ENCODE results near the gene SPOP.
"Not testable (repeated sequence)": the region's sequence is repeated elsewhere in the genome, so short reads cannot be mapped to it uniquely, and the experiment has no call there.

The SPOP gene

DNA sequence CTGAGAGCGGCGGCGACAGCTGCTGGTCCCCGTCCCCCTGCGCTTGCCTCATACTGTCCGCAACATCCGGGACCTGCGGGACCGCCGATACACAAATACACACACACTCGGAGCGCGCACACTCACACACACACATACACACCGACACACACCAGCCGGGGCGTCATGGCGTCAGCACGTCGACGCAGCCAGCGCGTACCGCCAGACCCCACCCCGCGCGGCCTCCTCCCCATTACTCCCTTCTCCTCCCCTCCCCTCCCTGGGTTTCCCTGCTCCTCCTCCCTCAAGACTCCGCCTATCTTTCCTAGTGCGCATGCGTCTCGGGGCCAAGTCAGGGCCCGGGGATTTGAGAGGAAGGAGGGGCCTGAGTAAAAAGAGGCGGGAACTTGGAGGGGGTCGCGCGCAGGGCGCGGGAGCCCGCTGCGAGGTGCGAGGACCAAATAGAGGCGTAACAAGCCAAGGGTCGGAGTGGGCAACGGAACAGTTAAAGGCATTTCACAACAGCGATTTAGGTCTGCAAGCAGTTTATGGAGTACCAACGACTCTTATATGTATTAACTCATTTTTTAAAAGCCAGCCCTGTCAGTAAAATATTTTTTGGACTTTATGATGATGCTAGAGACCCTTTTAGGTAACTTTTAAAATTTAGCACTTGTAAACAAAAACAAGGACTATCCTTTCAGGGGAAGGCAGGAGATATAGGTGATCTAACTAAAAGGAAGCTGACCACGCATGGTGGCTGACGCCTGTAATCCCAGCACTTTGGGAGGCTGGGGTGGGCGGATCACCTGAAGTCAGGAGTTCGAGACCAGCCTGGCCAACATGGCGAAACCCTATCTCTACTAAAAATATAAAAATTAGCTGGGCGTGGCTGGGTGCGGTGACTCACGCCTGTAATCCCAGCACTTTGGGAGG is at the start of gene SPOP:
TSS of gene SPOP (minus strand) at position 165 of the 915 bp plus-strand sequence. CDS start 55,287 bp downstream, outside the sequence.
- DNase-seq (ENCODE audit: low read depth, low spot score) = peak; percentile 97

DNA sequence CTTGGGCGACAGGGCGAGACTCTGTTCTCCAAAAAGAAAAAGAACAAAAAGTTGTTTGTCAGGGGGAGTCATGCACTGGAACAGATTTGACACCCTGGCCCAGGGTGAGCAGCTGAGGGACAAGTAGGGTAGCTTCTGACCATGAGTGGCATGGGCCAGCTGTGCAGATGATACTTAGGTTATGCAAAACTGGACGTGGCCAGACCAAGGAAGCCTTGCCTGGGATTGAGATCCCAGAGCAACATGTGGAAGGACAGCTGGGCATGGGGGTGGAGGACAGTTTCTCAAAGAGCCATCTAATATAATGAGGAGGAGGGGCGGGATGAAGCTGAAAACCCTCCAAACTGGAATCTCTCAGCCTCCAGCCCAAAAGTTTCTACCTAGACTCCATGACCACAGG is 49.5 kb upstream of the SPOP start:
- no peak for DNase-seq (ENCODE audit: low read depth, low spot score)

DNA sequence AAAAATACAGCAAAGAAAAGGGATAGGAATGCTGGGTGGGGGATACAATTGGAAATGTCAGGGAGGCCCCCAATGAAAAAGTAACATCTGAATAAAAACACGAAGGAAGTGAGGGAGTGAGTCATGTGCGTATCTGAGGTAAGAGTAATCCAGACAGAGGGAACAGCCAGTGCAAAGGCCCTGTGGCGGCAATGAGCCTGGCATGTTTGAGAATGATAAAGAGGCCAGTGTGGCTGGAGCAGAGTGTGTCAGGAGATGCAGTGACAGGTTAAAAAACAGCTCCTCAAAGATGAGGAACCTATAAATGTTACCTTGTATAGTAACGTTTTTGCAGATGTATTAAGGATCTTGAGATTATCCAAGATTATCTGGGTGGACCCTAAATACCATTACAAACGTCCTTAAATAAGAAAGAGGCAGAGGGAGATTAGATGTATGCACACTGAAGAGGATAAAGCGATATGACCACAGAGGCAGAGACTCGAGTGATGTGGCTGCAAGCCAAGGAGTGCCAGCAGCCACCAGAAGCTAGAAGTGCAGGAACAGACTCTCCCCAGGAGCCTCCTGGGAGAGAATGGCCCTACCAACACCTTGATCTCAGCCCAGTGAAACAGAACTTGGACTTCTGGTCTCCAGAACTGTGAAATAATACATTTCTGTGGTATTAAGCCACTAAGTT is 47.7 kb upstream of the SPOP start:
- no peak for DNase-seq (ENCODE audit: low read depth, low spot score)

DNA sequence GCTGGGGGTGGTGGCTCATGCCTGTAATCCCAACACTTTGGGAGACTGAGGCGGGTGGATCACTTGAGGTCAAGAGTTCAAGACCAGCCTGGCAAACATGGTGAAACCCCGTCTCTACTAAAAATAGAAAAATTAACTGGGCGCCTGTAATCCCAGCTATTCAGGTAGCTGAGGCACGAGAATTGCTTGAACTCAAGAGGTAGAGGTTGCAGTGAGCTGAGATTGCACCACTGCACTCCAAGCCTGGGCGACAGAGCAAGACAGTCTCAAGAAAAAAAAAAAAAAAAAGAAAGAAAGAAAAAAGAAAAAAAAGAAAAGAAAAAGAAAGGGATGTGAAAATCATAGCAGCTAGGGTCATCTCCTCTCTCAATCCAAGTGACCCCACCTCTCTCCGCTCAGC is 46.7 kb upstream of the SPOP start:
- DNase-seq (ENCODE audit: low read depth, low spot score) = not testable (repeated sequence)

DNA sequence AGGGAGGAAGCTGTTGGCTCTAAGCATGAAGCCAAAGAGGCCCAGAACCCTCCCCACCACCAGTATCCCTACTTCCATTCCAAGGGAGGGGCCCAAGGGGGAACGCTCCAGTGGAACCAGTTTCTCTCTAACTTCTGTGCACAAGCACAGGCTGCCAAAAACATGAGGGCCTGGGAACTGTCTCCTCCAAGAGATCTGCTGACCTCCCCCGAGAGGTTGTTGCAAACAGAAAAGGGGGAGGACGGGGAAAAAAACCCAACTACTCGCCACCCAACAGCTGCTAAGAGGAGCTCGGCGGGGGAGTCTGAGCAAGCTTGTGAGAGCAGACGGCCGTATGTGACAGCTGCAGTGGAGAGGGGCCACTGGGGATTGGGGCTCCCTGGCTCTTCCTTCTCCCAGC is 45.5 kb upstream of the SPOP start:
- DNase-seq (ENCODE audit: low read depth, low spot score) = no peak

DNA sequence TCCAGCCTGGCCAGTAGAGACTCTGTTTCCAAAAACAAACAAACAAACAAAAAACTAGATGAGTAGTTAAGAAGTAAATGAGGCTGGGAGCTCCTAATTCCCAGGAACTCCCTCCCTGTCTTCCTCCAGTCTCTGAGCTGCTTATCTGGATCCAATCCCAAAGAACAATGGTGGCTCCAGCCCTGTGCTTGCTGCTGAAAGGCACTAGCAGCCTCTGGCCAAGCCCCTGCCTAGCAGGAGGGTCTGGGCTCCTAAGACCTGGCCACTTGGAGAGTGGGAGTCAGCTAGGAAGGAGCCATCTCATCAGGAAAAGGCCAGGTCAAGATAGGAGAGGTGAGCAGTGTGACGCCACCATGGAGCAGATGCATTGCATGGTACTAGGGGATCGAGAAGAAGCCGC is 44.2 kb upstream of the SPOP start:
- no peak for DNase-seq (ENCODE audit: low read depth, low spot score)

DNA sequence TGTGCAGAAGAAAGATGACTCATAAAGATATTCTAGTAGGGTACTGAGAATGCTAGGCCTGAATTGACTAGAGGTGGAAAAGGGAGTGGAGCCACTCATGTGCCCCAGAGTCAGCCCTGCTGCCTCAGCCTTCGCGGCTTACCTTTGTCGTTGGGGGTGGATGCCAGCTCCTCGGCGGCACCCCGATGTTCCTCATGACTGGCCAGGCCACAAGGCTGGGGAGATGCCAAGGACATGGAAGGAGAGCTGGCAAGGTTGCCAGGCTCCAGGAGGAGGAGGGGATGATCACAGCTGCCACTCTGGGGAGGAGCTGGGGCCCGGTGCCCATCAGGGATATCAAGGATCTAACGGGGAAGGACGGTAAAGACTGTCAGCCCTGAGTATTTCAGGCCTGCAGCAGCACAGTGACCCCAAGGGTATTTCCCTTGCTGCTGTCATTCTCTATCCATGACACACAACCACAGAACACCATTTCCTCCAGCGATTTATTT is 39.5 kb upstream of the SPOP start:
- DNase-seq (ENCODE audit: low read depth, low spot score) = no peak

DNA sequence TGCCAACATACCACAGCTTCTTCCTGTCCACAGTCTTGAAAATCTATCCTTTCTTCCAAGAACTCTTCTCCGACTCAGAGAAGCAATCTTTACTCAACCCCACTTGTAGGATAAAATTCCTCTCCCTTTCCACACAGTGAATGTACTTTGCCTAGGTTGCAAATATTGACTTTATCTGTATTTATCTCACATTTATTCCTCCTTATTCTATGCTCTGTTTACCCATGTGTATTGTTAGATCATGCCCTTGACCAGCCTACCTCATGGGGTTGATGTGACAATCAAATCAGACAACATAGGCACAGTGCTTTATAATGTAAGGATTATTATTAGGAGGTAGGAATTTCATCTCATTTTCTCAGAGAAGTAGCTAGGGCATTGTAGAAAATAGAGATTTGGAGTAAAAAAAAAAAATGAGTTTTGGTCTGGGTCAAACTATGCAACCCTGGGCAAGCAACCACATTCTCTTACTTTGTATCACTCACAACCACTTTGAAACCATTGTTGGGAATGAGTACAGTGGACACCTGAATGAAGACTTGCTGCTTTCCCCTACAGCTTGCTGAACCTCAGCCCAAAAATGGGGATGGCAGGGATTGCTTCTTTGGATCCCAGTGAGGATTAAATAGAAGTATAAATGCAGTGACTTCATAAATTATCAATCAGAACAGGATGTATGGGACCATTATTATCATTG is 38.9 kb upstream of the SPOP start:
- DNase-seq (ENCODE audit: low read depth, low spot score) = no peak

DNA sequence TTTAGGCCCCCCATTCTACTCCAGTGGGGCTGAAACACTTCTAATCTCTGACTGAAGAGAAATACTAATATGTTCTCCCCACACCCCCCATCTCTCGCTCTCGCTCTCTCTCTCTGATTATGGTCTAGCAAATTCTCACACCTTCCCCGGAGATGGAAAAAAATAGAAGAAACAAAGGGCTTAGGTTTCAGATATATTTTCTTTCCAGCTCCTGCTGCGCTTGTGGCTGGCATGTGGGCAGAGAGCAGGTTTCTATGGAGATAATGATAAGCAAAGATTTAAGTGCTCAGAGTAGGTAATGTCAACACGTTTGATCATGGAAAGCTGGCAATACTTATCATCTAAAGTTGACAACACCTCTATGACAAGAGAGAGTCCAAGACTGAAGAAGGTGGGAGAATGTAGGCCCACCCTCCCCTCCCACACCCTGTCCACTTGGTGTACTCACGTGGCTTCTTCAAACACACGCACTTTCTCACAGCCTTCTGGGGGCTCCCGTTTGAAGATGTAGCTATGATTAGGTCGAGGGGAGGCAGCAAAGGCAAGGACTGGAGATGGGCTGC is 37.9 kb upstream of the SPOP start:
- no peak for DNase-seq (ENCODE audit: low read depth, low spot score)

DNA sequence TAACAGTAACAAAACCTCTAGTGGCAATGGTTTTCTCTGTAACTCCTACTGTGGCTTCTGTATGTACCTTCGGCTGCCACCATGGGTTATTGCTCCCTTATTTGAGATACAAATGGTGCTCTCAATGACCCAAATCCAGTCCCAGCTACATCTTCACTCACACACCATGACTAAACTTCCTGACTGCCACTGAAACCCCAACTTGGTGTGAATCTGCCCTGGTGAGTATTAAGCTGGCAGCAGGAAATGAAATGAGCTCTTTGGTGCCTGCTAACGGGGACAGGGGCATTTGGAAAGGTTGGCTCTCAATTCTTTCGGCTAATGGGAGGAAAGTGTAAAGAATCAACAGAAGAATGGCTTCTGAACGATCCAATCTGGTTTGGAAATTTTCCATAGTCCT is 37.3 kb upstream of the SPOP start:
- DNase-seq (ENCODE audit: low read depth, low spot score) = no peak

DNA sequence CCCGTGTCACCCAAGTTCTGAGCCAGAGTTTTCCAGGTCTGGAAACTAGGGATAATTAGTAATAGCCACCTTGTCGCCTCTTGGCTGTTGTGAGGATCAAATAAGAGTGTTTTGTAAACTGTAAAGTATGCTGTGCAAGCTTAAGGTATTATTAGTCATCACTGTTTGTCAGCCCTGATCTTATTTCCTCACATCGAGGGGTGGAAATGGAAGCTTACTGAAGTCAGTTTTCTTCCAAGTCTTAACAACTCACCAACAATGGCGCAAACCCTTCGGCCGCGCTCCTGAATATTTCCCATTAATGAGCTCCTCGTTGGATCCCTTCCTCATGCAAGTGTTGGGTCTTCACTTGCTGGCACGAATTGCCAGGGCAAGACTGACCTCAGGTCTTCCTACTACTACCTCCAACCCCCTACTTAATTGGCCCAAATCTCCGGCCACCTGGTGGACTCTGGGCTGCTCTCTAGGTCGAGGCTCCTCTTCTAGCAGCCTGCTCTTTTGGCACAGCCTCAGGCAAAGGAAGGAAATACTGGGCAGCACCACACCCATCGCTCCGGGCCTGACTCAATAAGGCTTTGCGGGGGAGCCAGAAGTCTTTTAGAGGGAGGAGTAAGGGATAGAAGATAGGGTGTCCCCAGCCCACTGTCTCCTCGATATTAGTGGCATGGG is 30.8 kb upstream of the SPOP start:
- DNase-seq (ENCODE audit: low read depth, low spot score) = no peak

DNA sequence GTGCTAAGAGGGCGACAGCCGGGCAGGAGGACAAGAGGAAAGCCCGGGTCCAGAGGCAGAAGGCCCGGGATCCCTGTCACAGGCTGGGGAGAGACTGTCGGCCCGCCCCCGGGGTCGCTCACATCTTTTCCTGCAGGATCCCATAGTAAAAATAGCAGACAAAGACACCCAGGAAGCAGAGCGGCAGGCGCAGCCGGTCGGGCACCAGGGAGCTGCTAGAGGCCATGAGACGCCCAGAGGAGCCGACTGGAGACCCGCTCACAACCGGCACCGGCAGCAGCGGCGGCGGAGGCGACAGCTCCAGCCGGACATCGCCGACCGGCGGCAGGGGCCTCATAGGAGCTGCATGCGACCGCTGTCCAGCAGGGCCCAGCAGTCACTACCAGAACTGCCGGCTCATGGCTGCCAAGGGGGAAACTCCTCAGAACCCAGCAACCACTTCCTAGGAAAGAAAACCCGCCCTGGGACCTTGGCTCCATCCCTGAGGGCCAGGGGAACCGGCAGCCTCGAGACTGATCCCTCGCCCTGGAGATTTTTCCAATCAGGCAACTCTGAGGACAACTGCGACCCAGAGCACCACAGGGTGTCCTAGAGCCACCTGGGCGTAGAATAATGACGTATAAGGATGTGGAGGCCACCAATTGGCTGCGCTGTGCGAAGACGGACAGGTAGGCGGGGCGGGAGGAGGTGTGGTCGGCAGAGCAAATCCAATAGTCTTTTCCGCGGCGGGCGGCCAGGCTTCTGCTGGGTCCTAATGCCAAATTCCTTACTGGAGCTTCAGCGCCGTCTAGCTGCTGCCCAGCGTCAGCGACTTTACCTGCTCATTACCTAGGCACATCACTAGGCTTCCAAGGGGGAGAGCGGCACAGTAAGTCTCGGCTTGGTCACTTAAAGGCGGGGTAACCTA is 30.0 kb upstream of the SPOP start, which contains the start of gene SLC35B1:
TSS of gene SLC35B1 (minus strand) at position 357 of the 907 bp plus-strand sequence. CDS start at position 226, 131 bp downstream.
- peak; percentile 95 for DNase-seq (ENCODE audit: low read depth, low spot score)

DNA sequence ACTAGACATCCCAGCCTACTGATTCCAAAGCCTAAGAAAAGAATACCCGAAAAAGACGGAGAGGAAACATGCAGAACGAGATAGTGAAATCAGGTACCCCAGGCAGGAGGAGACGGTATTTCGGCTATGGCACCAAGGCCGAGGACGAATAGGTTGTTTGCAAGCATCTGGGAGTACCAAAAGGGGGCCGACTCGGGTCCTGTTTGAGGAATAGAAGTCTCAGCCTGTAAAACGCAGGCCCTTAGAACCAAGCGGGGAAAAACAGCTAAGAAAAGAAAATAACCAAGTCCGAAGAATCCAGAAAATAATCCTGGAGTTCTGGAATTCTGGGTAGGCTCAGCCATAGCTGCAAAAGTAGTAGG is 29.3 kb upstream of the SPOP start:
- no peak for DNase-seq (ENCODE audit: low read depth, low spot score)

DNA sequence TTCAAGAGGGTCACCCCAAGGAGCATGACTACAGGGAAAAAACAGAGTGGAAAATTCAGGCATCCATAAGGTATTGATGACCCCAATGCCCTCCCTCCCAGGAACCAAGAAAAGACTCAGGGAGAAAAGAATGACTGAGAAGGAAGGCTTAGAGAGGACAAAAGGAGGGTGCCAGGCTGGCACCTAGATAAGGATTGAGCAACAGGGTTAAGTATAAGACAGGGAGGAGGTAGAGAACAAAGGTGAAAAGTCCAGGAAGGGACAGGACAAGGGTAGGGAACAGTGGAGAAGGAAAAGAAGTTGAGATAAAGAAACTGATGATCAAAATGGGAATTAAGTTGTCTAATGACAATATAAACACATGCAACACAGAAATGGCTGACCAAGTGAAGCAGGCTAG is 27.4 kb upstream of the SPOP start:
- DNase-seq (ENCODE audit: low read depth, low spot score) = no peak

DNA sequence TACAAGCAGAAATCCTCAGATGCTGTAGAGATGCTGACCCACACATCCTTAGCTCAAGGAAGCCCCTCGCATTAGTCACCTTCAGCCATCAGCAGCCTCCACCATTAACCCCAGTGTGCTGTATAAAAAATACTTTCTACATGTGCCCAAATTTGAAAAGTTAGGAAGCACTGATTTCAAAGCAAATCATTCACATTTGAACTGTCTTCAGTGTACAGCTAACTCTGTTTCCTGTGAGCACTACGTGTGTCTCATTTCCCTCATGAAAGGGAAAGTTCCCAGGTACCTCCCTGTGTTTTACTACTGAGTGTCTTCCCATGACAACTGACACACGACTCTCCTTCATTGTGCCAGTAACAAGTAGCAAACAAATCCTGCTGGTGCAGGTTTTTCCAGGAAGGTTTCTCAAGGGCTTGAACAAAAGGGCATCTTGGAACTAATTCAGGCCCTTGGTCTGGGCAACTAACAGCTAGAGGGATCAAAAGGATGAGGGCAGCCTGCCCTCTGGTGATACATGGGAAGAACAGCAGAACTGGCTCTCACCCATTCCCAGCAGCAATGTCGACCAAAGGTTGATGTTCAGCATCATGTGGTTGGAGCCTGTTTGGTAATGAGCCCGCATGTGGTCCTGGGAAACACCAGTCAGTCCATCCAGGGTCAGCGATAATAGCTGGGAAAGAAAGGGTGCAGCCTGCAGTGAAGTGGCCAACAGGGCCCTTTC is 25.8 kb upstream of the SPOP start:
- DNase-seq (ENCODE audit: low read depth, low spot score) = no peak

DNA sequence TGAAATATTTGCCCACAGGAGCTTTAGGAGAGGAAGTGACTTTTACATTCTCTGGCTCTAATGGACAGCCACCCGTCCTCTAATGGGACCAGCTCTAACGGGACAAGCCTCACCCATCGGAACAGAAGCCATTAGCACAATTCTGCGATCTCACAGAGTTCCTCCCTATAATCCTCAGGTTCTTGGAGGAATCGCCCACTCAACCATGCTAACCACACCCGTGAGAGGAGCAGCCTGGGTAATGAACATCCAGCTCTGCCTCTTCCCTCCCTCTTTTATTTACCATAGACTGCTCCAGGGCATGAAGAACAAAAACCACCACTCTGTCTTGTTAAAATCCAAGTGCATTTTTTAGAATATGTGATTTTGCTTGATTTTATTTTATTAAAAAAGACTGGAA is 23.1 kb upstream of the SPOP start:
- no peak for DNase-seq (ENCODE audit: low read depth, low spot score)

DNA sequence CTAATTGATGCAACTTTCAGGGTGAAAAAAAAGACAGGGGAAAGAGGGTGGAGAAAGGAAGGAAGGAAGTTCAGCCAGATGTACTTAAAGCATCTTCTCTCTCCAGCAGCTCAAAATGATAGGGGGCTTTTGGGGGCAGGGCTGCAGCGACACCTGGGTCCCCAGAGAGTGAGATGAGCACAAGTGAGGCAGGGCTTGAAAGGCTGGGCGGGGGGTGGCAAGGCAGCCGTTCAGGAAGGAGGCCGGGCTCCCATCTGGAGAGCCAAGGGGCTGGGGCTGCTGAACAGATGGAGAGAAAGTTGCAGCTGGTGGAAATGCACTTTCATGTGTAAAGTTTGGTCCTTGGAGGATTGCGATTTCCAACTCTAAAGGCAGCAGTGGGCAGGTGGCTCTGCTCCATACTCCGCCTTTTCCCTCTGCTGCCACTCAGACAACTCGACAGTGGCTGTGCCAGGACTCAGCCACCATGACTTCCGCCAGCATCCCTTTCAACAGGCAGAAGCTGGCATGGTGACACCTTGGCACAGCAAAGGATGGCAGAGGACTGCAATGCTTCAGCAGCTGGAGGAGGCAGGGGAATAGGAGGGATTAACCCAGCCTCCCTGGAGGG is 22.2 kb upstream of the SPOP start:
- DNase-seq (ENCODE audit: low read depth, low spot score) = no peak

DNA sequence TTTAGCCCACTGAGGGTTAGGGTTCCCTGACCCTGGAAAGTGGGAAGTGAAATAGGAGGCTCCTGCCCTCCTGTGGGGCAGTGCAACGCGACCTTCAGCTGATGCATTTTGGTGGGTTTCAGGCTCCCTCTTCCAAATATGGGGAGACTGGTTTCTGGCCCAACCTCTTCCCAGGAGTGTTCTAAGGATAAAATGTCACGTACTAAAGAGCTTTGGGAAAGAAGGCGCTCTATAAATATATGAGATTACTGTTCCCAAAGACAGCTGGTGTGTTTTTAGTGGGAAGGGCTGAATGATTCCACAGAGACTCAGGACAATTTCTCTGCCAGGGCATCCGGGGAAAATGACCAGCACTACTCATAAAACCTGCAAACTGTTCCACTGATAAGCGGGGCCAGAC is 20.1 kb upstream of the SPOP start:
- DNase-seq (ENCODE audit: low read depth, low spot score) = no peak

DNA sequence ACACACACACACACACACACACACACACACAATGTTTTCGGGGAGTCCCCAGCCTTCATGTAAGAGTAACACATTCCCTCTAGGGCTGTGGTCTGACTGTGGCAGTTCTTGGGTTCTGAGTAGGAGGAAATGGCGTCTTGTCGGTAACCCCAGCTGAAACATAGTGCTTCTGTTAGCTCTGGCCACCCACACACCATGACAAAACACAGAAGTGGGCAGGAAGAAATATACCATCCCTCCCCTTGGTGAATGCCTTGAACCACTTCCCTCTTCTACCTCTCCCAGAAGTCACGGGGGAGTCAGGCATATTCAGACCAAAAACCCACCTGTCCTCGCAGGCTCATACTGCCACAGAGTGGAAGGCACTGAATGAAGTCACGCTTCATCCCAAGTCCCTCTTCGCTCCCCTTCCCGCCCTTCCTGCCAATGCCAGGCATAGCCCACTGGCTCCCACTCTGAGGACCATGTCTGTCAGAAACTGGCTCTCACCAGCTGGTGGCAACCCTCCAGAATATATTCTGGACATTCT is 18.4 kb upstream of the SPOP start:
- DNase-seq (ENCODE audit: low read depth, low spot score) = no peak

Measured in activated CD4-positive, CD25-positive, alpha-beta regulatory T cell treated with anti-CD3 and anti-CD28 coated beads, Interleukin-2, amount 50 U/mL, for 16 hours (primary cell).